ENCODE results near the gene SLC37A1.

SLC37A1 gene

GRCh38 chr21:42570362-42570761 lies 56.7 kb downstream of the SLC37A1 start:
- no peak overlapping the region for H3K27ac ChIP-seq
- DNase-seq (ENCODE audit: low read depth, low spot score): no peak

DNA sequence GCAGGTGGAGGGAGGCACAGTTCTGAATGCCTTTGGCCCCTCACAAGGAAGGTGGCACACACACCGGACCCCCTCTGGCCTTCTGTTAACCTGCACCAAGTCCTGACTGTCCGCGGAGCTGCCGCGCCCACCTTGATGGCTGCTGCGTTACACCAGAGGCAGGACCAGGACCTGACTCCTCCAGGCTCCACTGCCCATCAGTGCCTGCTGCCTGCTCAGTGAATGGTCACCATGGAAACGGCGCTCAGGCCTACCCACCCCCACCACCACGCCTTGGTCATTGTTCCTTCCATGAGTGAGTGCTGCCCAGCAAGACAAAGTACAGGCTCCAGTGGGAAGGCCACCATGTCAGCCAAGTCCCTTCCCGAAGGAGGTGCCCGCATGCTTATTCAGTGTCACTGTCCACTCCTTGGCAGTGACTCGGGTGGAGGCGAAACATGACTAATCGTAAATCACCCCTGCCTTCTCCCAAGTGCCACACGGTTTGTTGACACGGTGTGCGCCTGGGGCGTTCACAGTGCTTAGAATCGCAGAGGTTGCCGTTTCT lies 57.3 kb downstream of the SLC37A1 start:
- no peak overlapping the region for H3K27ac ChIP-seq
- DNase-seq (ENCODE audit: low read depth, low spot score): no peak

- DNase-seq (ENCODE audit: low read depth, low spot score): no peak
- H3K27ac ChIP-seq: no peak overlapping the region
These were observed 57.9 kb downstream of the SLC37A1 start for GRCh38 chr21:42571391-42572150.

GRCh38 chr21:42572906-42573495 lies 59.3 kb downstream of the SLC37A1 start:
- no peak for DNase-seq (ENCODE audit: low read depth, low spot score)
- no peak overlapping the region for H3K27ac ChIP-seq

GRCh38 chr21:42574234-42575027 lies 60.8 kb downstream of the SLC37A1 start:
- H3K27ac ChIP-seq: no peak overlapping the region
- no peak for DNase-seq (ENCODE audit: low read depth, low spot score)

GRCh38 chr21:42575111-42575510 lies 61.5 kb downstream of the SLC37A1 start:
- DNase-seq (ENCODE audit: low read depth, low spot score): no peak
- H3K27ac ChIP-seq: no peak overlapping the region

DNA sequence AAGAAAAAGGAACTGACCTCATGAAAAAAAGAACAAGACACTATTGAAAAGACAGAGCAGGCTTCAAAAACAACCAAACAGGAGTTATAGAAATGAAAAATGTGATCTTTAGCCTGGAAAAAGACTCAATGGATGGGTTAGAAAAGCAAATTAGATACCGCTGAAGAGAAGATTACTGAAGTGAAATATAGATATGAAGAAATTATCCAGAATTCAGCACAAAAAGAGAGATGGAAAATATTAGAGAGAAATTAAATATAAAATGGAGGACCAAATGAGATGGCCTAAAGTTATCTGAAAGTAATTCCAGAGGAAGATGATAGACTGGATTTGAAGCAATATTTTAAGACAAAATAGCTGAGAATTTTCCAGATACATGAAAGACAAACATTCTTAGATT lies 63.0 kb downstream of the SLC37A1 start:
- no peak for DNase-seq (ENCODE audit: low read depth, low spot score)
- no peak overlapping the region for H3K27ac ChIP-seq

GRCh38 chr21:42578034-42578433 lies 64.4 kb downstream of the SLC37A1 start:
- no peak overlapping the region for H3K27ac ChIP-seq
- DNase-seq (ENCODE audit: low read depth, low spot score): no peak

DNA sequence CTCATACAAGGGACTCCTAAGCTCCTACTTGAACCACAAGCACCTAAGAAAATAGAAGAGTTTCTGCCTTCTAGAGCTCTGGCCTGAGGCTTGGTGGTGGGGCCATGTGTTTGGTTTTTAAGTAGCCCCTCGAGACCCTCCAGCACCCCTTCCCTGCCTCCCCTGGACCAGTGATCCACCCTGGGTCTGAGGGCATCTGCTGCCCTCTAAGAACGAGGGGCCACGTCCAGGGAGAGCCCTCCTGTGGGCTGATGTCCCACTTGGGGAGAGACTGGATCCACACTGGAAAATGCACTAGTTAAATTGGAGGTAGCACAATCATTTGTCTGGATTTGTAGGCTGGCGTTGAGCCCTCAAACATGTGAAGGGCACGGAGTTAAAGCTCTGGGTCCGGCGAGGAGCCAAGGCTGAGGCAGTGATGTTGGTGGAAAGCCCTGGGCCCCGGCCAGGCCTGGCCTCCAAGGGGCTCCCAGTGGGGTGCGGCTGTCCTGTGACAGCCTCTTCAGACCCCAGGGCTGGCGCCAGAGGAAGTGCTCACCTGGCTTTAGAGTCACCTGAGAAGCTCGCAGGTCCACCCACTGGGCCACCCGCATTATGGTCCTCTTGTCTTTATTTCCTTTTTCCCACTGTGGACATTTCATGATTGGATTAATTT lies 65.2 kb downstream of the SLC37A1 start:
- DNase-seq (ENCODE audit: low read depth, low spot score): no peak

GRCh38 chr21:42579456-42580075 lies 65.9 kb downstream of the SLC37A1 start:
- DNase-seq (ENCODE audit: low read depth, low spot score): no peak
- H3K27ac ChIP-seq: no peak overlapping the region

More for the DNA sequence above, 65.2 kb downstream of the SLC37A1 start:
- H3K27ac ChIP-seq: no peak overlapping the region

GRCh38 chr21:42580076-42580792 lies 66.6 kb downstream of the SLC37A1 start:
- no peak for DNase-seq (ENCODE audit: low read depth, low spot score)
- no peak overlapping the region for H3K27ac ChIP-seq

DNA sequence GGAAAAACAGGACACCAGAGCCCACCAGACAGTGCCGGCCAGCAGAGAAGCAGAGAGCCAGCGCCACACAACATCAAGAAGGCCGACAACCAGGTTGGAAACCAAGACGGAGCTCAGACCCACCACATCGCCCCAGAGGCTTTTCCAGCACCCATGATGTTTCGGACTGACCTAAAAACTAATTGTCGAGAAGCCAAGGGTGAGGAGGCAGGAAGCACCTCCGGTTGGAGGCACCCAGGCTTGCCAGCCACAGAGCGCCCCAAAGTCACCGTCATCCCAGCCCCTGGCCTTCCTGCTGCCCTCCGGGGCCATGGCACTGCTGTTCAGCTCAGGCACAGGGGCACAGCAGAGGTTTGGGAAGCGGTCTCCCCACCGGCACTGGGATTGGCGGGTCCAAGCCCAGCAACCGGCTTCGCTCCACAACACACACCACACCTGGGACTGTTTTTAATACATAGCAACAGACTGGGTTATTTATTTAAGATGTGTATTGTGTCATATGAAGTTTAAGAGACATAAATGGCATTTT lies 67.2 kb downstream of the SLC37A1 start:
- no peak overlapping the region for H3K27ac ChIP-seq
- DNase-seq (ENCODE audit: low read depth, low spot score): no peak

GRCh38 chr21:42581336-42581992 lies 67.8 kb downstream of the SLC37A1 start:
- no peak for DNase-seq (ENCODE audit: low read depth, low spot score)
- H3K27ac ChIP-seq: no peak overlapping the region

DNA sequence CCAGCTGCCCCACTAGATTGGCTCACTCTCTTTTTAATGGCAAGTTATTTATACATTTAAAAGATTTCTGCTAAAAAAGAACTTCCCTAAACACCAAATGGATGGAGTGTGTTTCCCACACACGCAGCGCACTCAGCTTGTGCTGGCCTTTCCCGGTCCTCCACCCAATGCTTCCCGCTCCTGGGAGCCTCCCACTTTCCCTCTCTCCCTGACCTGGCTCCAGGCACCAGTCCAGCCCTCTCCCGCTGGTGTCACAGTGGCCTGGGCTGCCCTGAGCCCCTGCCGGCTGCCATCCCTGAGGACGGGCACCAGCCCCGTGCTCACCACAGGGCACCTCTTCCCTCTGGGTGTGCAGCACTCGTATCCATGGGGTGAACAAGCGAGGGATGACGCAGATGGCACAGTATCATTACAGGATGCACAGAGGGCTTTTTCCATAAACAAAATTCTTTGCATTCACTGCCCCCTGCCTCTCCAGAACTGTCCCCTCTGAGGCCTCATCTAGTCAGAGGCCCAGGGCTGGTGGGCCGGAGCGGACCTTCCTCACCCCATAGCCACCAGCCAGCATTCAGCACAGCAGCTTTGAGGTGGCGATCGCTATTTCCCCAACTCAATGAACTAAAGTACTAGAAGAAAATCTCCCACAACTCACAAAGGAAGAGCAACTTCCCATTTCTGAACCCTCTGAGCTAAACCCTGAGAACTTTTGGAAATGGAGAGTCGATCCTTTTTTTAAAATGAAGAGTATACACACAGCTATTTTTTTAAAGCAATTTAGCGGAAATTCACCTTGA lies 68.5 kb downstream of the SLC37A1 start:
- no peak overlapping the region for H3K27ac ChIP-seq
- no peak for DNase-seq (ENCODE audit: low read depth, low spot score)

- no peak overlapping the region for H3K27ac ChIP-seq
- no peak for DNase-seq (ENCODE audit: low read depth, low spot score)
These were observed 69.3 kb downstream of the SLC37A1 start for GRCh38 chr21:42582787-42583476.

DNA sequence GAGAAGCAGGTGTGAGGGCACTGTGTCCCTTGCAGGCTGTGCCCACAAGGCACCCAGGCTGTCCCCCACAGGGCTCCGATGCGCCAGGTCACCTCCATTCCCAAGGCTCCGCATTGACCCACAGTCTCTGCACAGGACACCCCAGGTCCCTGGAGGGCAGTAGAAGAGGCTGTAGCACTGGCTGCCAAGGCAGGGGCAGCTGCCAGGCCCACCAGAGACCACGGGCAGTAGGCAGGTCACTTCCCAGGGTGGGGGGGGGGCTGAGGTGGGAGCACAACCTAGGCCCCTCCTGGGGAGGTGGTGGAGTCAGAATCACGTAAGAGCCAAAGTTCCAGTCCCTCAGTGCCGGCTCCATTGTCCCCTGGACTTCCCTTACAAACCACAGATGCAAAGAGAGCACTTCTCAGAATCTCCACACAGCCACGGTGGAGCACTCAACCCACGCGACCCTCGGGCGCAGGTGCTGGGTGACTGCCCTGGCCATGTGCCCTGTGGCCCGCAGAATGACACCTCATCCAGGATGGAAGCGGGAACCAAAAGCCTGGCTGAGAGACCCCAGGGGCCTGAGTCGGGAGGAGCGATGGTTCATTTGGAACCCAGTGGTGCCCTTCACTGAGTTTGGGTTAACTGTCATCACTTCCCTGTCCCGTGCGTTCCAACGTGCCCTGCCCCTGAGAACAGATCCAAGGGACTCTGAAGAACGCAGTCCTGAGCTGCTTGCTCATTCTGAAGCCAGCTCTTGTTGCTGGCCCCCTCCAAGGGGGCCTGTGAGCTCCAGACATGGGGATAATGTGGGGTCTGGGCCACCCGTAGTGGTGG lies 70.0 kb downstream of the SLC37A1 start:
- H3K27ac ChIP-seq: no peak overlapping the region
- DNase-seq (ENCODE audit: low read depth, low spot score): no peak

- no peak for DNase-seq (ENCODE audit: low read depth, low spot score)
- H3K27ac ChIP-seq: no peak overlapping the region
These were observed 70.6 kb downstream of the SLC37A1 start for GRCh38 chr21:42584296-42584641.
